HepG2 (cell line): ENCODE data around the gene PIKFYVE. TPM values are rescaled to one million over a fixed set of nuclear protein-coding genes. Genes with fewer than 3 reads are reported as not detected.
A peak's percentile ranks its signal among the peaks of the same experiment; 100 is the strongest.

Source experiments
- ARID4A ChIP-seq: sonication (generic); formaldehyde crosslinking; IDR thresholded peaks from 2 replicates; pipeline ENCODE4 v1.5.0; 2020; ENCODE audit warnings: mild to moderate bottlenecking, missing genetic modification reagents, borderline replicate concordance
- ARNT ChIP-seq: fragments of 450-650 bp; IDR thresholded peaks from 2 replicates; pipeline ENCODE4 v1.6.1; 2017
- DBP ChIP-seq: sonication (generic); formaldehyde crosslinking; IDR thresholded peaks from 2 replicates; pipeline ENCODE4 v1.4.0; 2020; ENCODE audit warnings: missing genetic modification reagents; ENCODE audit errors: not compliant biosample characterization
- FLYWCH1 ChIP-seq: sonication (generic); formaldehyde crosslinking; IDR thresholded peaks from 2 replicates; pipeline ENCODE4 v1.8.1; 2023; ENCODE audit warnings: mild to moderate bottlenecking, missing genetic modification reagents
- FOXJ3 ChIP-seq: sonication (generic); formaldehyde crosslinking; IDR thresholded peaks from 2 replicates; pipeline ENCODE4 v1.4.0; 2020; ENCODE audit warnings: missing genetic modification reagents, mild to moderate bottlenecking, borderline replicate concordance
- ISL2 ChIP-seq: sonication (generic); formaldehyde crosslinking; IDR thresholded peaks from 2 replicates; pipeline ENCODE4 v1.5.0; 2020; ENCODE audit warnings: missing genetic modification reagents
- NCOA1 ChIP-seq: sonication (generic); formaldehyde crosslinking; IDR thresholded peaks from 2 replicates; pipeline ENCODE4 v1.9.0; 2021; ENCODE audit warnings: missing genetic modification reagents
- NFKB2 ChIP-seq: sonication (generic); formaldehyde crosslinking; IDR thresholded peaks from 2 replicates; pipeline ENCODE4 v1.4.0; 2020; ENCODE audit warnings: missing genetic modification reagents, borderline replicate concordance
- NONO ChIP-seq, 2 experiments: fragments of 450-650 bp in 1 of 2; sonication (generic) in 1 of 2; formaldehyde crosslinking in 1 of 2; IDR thresholded peaks in 1 of 2; conservative IDR thresholded peaks in 1 of 2; 2 replicates each; pipeline versions ENCODE4 v1.6.1 to v1.8.0; 2017 to 2022; ENCODE audit warnings: mild to moderate bottlenecking in 1 of 2, missing genetic modification reagents in 1 of 2, moderate library complexity in 1 of 2
- NRL ChIP-seq: sonication (generic); formaldehyde crosslinking; IDR thresholded peaks from 2 replicates; pipeline ENCODE4 v1.5.0; 2020; ENCODE audit warnings: missing genetic modification reagents, mild to moderate bottlenecking, moderate library complexity, borderline replicate concordance
- RBFOX2 ChIP-seq: fragments of 200-400 bp; formaldehyde crosslinking; IDR thresholded peaks from 2 replicates; pipeline ENCODE4 v1.6.1; 2017; ENCODE audit warnings: low read depth, mild to moderate bottlenecking, low read length
- TCF7 ChIP-seq: sonication (generic); IDR thresholded peaks from 2 replicates; pipeline ENCODE4 v1.6.1; 2016; ENCODE audit warnings: antibody characterized with exemption, low read depth
- ZFP36L1 ChIP-seq: sonication (generic); formaldehyde crosslinking; IDR thresholded peaks from 2 replicates; pipeline ENCODE4 v1.8.0; 2022; ENCODE audit warnings: mild to moderate bottlenecking, missing genetic modification reagents, moderate library complexity
- ZFP90 ChIP-seq: sonication (generic); formaldehyde crosslinking; IDR thresholded peaks from 2 replicates; pipeline ENCODE4 v1.8.0; 2022; ENCODE audit warnings: missing genetic modification reagents, mild to moderate bottlenecking, inconsistent platforms, borderline replicate concordance
- ZNF350 ChIP-seq: sonication (generic); formaldehyde crosslinking; IDR thresholded peaks from 2 replicates; pipeline ENCODE4 v1.4.0; 2020; ENCODE audit warnings: mild to moderate bottlenecking, low read depth, missing genetic modification reagents, borderline replicate concordance
- ZNF879 ChIP-seq: sonication (generic); formaldehyde crosslinking; IDR thresholded peaks from 2 replicates; pipeline ENCODE4 v1.8.1; 2023; ENCODE audit warnings: missing genetic modification reagents
- ZSCAN9 ChIP-seq: IDR thresholded peaks from 2 replicates; pipeline ENCODE4 v1.6.1; 2016; ENCODE audit warnings: borderline replicate concordance
- polyA plus RNA-seq, 8 experiments: library from polyadenylated mRNA; depleted of rRNA in 3 of 8; stranded (reverse) in 7 of 8; unstranded in 1 of 8; fragments of >200 nt; fragmentation: Illumina TruSeq in 4 of 8; extraction: Trizol in 4 of 8; gene quantifications; 2 replicates each; pipeline versions ENCODE4 v1.2.1 to v1.2.3, GENCODE V29; 2011 to 2016; ENCODE audit warnings: low read depth in 4 of 8, missing spikeins in 1 of 8, mixed read lengths in 1 of 8; ENCODE audit not compliant: insufficient read depth in 1 of 8
- total RNA-seq, 5 experiments: library from RNA; depleted of rRNA; stranded (reverse); fragments of >200 nt; fragmentation: Illumina TruSeq; extraction: Trizol; gene quantifications; 2 replicates each; pipeline ENCODE4 v1.2.3, GENCODE V29; 2016; ENCODE audit warnings: low read depth in 1 of 5
- TF ChIP-seq, protein P1 (sequence below): sonication (generic); formaldehyde crosslinking; IDR thresholded peaks from 2 replicates; pipeline ENCODE4 v1.4.0; 2020; ENCODE audit warnings: missing genetic modification reagents
- TF ChIP-seq, protein P2 (sequence below): IDR thresholded peaks from 2 replicates; pipeline ENCODE4 v1.6.1; 2016
- TF ChIP-seq, protein P3 (sequence below): IDR thresholded peaks from 2 replicates; pipeline ENCODE4 v1.6.1; 2016; ENCODE audit warnings: missing biosample characterization, missing genetic modification reagents, low read depth

Gene PIKFYVE
- total and polyA plus RNA-seq, 2 of the 13 experiments (the other 11 are each of a cell fraction or from before 2014, with no cell fraction given) = 20.2 to 21.7 TPM

- TF ChIP-seq, protein P1, sequence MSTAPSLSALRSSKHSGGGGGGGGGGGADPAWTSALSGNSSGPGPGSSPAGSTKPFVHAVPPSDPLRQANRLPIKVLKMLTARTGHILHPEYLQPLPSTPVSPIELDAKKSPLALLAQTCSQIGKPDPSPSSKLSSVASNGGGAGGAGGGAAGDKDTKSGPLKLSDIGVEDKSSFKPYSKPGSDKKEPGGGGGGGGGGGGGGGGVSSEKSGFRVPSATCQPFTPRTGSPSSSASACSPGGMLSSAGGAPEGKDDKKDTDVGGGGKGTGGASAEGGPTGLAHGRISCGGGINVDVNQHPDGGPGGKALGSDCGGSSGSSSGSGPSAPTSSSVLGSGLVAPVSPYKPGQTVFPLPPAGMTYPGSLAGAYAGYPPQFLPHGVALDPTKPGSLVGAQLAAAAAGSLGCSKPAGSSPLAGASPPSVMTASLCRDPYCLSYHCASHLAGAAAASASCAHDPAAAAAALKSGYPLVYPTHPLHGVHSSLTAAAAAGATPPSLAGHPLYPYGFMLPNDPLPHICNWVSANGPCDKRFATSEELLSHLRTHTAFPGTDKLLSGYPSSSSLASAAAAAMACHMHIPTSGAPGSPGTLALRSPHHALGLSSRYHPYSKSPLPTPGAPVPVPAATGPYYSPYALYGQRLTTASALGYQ (CRISPR knock-in tag) = peak; percentile 75
- TF ChIP-seq ARID4A (CRISPR knock-in tag) (peak; percentile 71; the same call in 1 of the 2 replicates), ARNT (no peak), FOXJ3 (CRISPR knock-in tag) (peak; percentile 77), FLYWCH1 (CRISPR knock-in tag) (no peak), ZNF879 (no peak), NONO (IDR thresholded peaks at IDR 0.05) (no peak), NONO (CRISPR knock-in tag; conservative IDR thresholded peaks at IDR 0.05) (peak; percentile 70), NRL (peak; percentile 94; the same call in 1 of the 2 replicates), ZFP36L1 (CRISPR knock-in tag) (no peak; the same call in 1 of the 2 replicates), DBP (CRISPR knock-in tag) (peak; percentile 62), ZSCAN9 (peak; percentile 92; the same call in 1 of the 2 replicates), RBFOX2 (peak; percentile 85), ZNF350 (CRISPR knock-in tag) (peak; percentile 76; the same call in 1 of the 2 replicates), NFKB2 (peak; percentile 95; the same call in 1 of the 2 replicates), ZFP90 (CRISPR knock-in tag) (no peak; the same call in 1 of the 2 replicates), TCF7 (no peak), NCOA1 (CRISPR knock-in tag) (no peak), ISL2 (CRISPR knock-in tag) (peak; percentile 81)
- TF ChIP-seq, protein P2, sequence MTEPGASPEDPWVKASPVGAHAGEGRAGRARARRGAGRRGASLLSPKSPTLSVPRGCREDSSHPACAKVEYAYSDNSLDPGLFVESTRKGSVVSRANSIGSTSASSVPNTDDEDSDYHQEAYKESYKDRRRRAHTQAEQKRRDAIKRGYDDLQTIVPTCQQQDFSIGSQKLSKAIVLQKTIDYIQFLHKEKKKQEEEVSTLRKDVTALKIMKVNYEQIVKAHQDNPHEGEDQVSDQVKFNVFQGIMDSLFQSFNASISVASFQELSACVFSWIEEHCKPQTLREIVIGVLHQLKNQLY (CRISPR knock-in tag) = peak; percentile 16; the same call in 1 of the 2 replicates
- TF ChIP-seq, protein P3, sequence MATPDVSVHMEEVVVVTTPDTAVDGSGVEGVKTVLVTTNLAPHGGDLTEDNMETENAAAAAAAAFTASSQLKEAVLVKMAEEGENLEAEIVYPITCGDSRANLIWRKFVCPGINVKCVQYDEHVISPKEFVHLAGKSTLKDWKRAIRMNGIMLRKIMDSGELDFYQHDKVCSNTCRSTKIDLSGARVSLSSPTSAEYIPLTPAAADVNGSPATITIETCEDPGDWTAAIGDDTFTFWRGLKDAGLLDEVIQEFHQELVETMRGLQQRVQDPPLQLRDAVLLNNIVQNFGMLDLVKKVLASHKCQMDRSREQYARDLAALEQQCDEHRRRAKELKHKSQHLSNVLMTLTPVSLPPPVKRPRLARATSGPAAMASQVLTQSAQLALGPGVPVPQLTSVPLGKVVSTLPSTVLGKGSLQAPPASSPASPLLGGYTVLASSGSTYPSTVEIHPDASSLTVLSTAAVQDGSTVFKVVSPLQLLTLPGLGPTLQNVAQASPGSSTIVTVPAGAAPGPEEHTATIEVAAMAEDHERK (CRISPR knock-in tag) = no peak
Observed at GRCh38 chr2:208254871-208255556, 11.0 kb upstream of the PIKFYVE start, which contains the start of gene IDH1 (continued).
